ENCODE data around the gene USH2A. TPM values are rescaled to one million over a fixed set of nuclear protein-coding genes. Genes with fewer than 3 reads are reported as not detected.

The USH2A gene
- total RNA-seq, 3 donors from 2014 or later = not detected

- TF ChIP-seq POLR2A (IDR thresholded peaks at IDR 0.05) (no peak), POLR2AphosphoS5 (IDR thresholded peaks at IDR 0.05) (no peak)
- H3K4me1 ChIP-seq = no peaks in the 10 kb centered on the region
- no peak overlapping the region for H3K27ac ChIP-seq
Measured at GRCh38 chr1:215833941-215834729, 589.1 kb downstream of the USH2A start.

GRCh38 chr1:215830226-215830810 lies 592.9 kb downstream of the USH2A start:
- no peaks in the 10 kb centered on the region for H3K9me3 ChIP-seq
- H3K36me3 ChIP-seq = no peaks in the 10 kb centered on the region
- no peaks in the 10 kb centered on the region for H3K27me3 ChIP-seq
- DNase-seq (ENCODE audit: low spot score in 2 of 2) = no peak
- no peak overlapping the region for H3K4me3 ChIP-seq
- no peak overlapping the region for H3K27ac ChIP-seq
- intact Hi-C loops (cut with DNase I; ENCODE audit: low total_unique reads) = no loop called here
- no peak for TF ChIP-seq POLR2AphosphoS5 (IDR thresholded peaks at IDR 0.05)
- TF ChIP-seq POLR2A (IDR thresholded peaks at IDR 0.05) = no peak
- no peak for TF ChIP-seq CTCF (IDR thresholded peaks at IDR 0.05)
- H3K4me1 ChIP-seq = no peaks in the 10 kb centered on the region

More at GRCh38 chr1:215833941-215834729, 589.1 kb downstream of the USH2A start:
- no peak overlapping the region for H3K4me3 ChIP-seq
- intact Hi-C loops (cut with DNase I; ENCODE audit: low total_unique reads) = no loop called here
- no peak for DNase-seq (ENCODE audit: low spot score in 2 of 2)
- H3K27me3 ChIP-seq = no peaks in the 10 kb centered on the region
- no peaks in the 10 kb centered on the region for H3K36me3 ChIP-seq
- H3K9me3 ChIP-seq = no peaks in the 10 kb centered on the region

GRCh38 chr1:215825056-215825455 lies 598.2 kb downstream of the USH2A start:
- no peaks in the 10 kb centered on the region for H3K36me3 ChIP-seq
- DNase-seq (ENCODE audit: low spot score in 2 of 2) = no peak
- H3K27ac ChIP-seq = no peak overlapping the region
- no peaks in the 10 kb centered on the region for H3K9me3 ChIP-seq
- no peaks in the 10 kb centered on the region for H3K27me3 ChIP-seq
- intact Hi-C loops (cut with DNase I; ENCODE audit: low total_unique reads) = no loop called here
- no peak for TF ChIP-seq CTCF (IDR thresholded peaks at IDR 0.05)
- H3K4me3 ChIP-seq = no peak overlapping the region
- no peaks in the 10 kb centered on the region for H3K4me1 ChIP-seq

- Histone ChIP-seq H3K36me3 (no peaks in the 10 kb centered on the region), H3K27me3 (no peaks in the 10 kb centered on the region), H3K27ac (no peak overlapping the region), H3K4me3 (no peak overlapping the region), H3K9me3 (no peaks in the 10 kb centered on the region), H3K4me1 (no peaks in the 10 kb centered on the region)
- no peak for TF ChIP-seq POLR2AphosphoS5 (IDR thresholded peaks at IDR 0.05)
- no peak for TF ChIP-seq CTCF (IDR thresholded peaks at IDR 0.05)
- TF ChIP-seq POLR2A (IDR thresholded peaks at IDR 0.05) = no peak
- no peak for DNase-seq (ENCODE audit: low spot score in 2 of 2)
- intact Hi-C loops (cut with DNase I; ENCODE audit: low total_unique reads) = no loop called here
Measured at GRCh38 chr1:215824245-215824644, 599.0 kb downstream of the USH2A start.

- Histone ChIP-seq H3K4me1 (no peaks in the 10 kb centered on the region), H3K36me3 (no peaks in the 10 kb centered on the region), H3K27me3 (no peaks in the 10 kb centered on the region), H3K27ac (no peak overlapping the region), H3K9me3 (no peaks in the 10 kb centered on the region), H3K4me3 (no peak overlapping the region)
- no peak for DNase-seq (ENCODE audit: low spot score in 2 of 2)
- TF ChIP-seq POLR2AphosphoS5 (IDR thresholded peaks at IDR 0.05) (no peak), POLR2A (IDR thresholded peaks at IDR 0.05) (no peak), CTCF (IDR thresholded peaks at IDR 0.05) (no peak)
- intact Hi-C loops (cut with DNase I; ENCODE audit: low total_unique reads) = no loop called here
Measured at GRCh38 chr1:215819114-215819513, 604.1 kb downstream of the USH2A start.

All from breast epithelium (tissue), 4 donors.